ENCODE measurements around the gene RHBDL2. TPM values are rescaled to one million over a fixed set of nuclear protein-coding genes. Genes with fewer than 3 reads are reported as not detected.

Gene RHBDL2
- total RNA-seq, 4 donors from 2014 or later = not detected

- Histone ChIP-seq H3K27me3 (no peaks in the 10 kb centered on the region), H3K9me3 (no peaks in the 10 kb centered on the region), H3K36me3 (no peaks in the 10 kb centered on the region), H3K4me1 (no peaks in the 10 kb centered on the region), H3K4me3 (no peak overlapping the region), H3K27ac (no peak overlapping the region)
- no peak for DNase-seq
- in situ Hi-C loops (cut with MboI; ENCODE audit: low sequenced_read_pairs in 4 of 4) = no loop called here
- intact Hi-C loops (cut with DNase I; ENCODE audit: low total_unique reads) = no loop called here
- ATAC-seq = no peak
- TF ChIP-seq POLR2A (IDR thresholded peaks at IDR 0.05) = no peak
Measured at GRCh38 chr1:38958967-38959366, 17.3 kb upstream of the RHBDL2 start.

GRCh38 chr1:38953433-38953860 is 11.8 kb upstream of the RHBDL2 start:
- no peak overlapping the region for H3K4me3 ChIP-seq
- no peak overlapping the region for H3K27ac ChIP-seq
- no peak for ATAC-seq
- intact Hi-C loops (cut with DNase I; ENCODE audit: low total_unique reads) (no loop called here), in situ Hi-C loops (cut with MboI; ENCODE audit: low sequenced_read_pairs in 4 of 4) (no loop called here)
- no peaks in the 10 kb centered on the region for H3K4me1 ChIP-seq
- H3K27me3 ChIP-seq = no peaks in the 10 kb centered on the region
- no peak for DNase-seq
- TF ChIP-seq CTCF (IDR thresholded peaks at IDR 0.05 in 4 of 5, conservative IDR thresholded peaks at IDR 0.05 in 1 of 5) (no peak), POLR2A (IDR thresholded peaks at IDR 0.05) (no peak)
- no peaks in the 10 kb centered on the region for H3K36me3 ChIP-seq
- no peaks in the 10 kb centered on the region for H3K9me3 ChIP-seq

- intact Hi-C loops (cut with DNase I; ENCODE audit: low total_unique reads) (no loop called here), in situ Hi-C loops (cut with MboI; ENCODE audit: low sequenced_read_pairs in 4 of 4) (no loop called here)
- no peak overlapping the region for H3K27ac ChIP-seq
- no peaks in the 10 kb centered on the region for H3K9me3 ChIP-seq
- DNase-seq (no peak), ATAC-seq (no peak)
- H3K4me1 ChIP-seq = no peaks in the 10 kb centered on the region
- TF ChIP-seq CTCF (IDR thresholded peaks at IDR 0.05 in 4 of 5, conservative IDR thresholded peaks at IDR 0.05 in 1 of 5) (no peak), POLR2A (IDR thresholded peaks at IDR 0.05) (no peak)
- no peak overlapping the region for H3K4me3 ChIP-seq
- H3K36me3 ChIP-seq = no peaks in the 10 kb centered on the region
- no peaks in the 10 kb centered on the region for H3K27me3 ChIP-seq
Measured at GRCh38 chr1:38950553-38950952, 8.9 kb upstream of the RHBDL2 start.

GRCh38 chr1:38944547-38944946 is 2.9 kb upstream of the RHBDL2 start:
- Histone ChIP-seq H3K4me3 (no peak overlapping the region), H3K36me3 (no peaks in the 10 kb centered on the region), H3K9me3 (no peaks in the 10 kb centered on the region), H3K27ac (no peak overlapping the region), H3K27me3 (no peaks in the 10 kb centered on the region), H3K4me1 (peaks cover 0 to 3% of the 10 kb centered on the region in 2 donors)
- in situ Hi-C loops (cut with MboI; ENCODE audit: low sequenced_read_pairs in 4 of 4) = no loop called here
- no peak for ATAC-seq
- intact Hi-C loops (cut with DNase I; ENCODE audit: low total_unique reads) = no loop called here
- DNase-seq = no peak
- TF ChIP-seq CTCF (IDR thresholded peaks at IDR 0.05 in 4 of 5, conservative IDR thresholded peaks at IDR 0.05 in 1 of 5) (no peak), POLR2A (IDR thresholded peaks at IDR 0.05) (no peak)

GRCh38 chr1:38942664-38943428 is 1.2 kb upstream of the RHBDL2 start:
- Histone ChIP-seq H3K27ac (no peak overlapping the region), H3K36me3 (no peaks in the 10 kb centered on the region), H3K9me3 (no peaks in the 10 kb centered on the region), H3K4me1 (peaks cover 0 to 3% of the 10 kb centered on the region in 2 donors), H3K4me3 (no peak overlapping the region), H3K27me3 (no peaks in the 10 kb centered on the region)
- no peak for TF ChIP-seq POLR2A (IDR thresholded peaks at IDR 0.05)
- no peak for TF ChIP-seq CTCF (IDR thresholded peaks at IDR 0.05 in 4 of 5, conservative IDR thresholded peaks at IDR 0.05 in 1 of 5)
- no peak for DNase-seq
- no peak for ATAC-seq
- intact Hi-C loops (cut with DNase I; ENCODE audit: low total_unique reads) = no loop called here
- in situ Hi-C loops (cut with MboI; ENCODE audit: low sequenced_read_pairs in 4 of 4) = no loop called here

Measured in gastrocnemius medialis (tissue), 4 donors.